Activated CD4-positive, alpha-beta T cell treated with anti-CD3 and anti-CD28 coated beads, Interleukin-2, amount 50 U/mL, for 1 hour (primary cell): ENCODE data around the gene MIPEP.

Experiments
- DNase-seq: peaks from one replicate; pipeline ENCODE4 v3.0.0-alpha.2; 2020

Gene MIPEP

GRCh38 chr13:23849670-23850069, 39.5 kb downstream of the MIPEP start:
- no peak for DNase-seq

GRCh38 chr13:23848646-23849141, 40.5 kb downstream of the MIPEP start:
- DNase-seq: no peak

- DNase-seq: no peak
These were observed 41.2 kb downstream of the MIPEP start for GRCh38 chr13:23848019-23848418.

- DNase-seq: no peak
These were observed 41.7 kb downstream of the MIPEP start for GRCh38 chr13:23847497-23847896.

DNA sequence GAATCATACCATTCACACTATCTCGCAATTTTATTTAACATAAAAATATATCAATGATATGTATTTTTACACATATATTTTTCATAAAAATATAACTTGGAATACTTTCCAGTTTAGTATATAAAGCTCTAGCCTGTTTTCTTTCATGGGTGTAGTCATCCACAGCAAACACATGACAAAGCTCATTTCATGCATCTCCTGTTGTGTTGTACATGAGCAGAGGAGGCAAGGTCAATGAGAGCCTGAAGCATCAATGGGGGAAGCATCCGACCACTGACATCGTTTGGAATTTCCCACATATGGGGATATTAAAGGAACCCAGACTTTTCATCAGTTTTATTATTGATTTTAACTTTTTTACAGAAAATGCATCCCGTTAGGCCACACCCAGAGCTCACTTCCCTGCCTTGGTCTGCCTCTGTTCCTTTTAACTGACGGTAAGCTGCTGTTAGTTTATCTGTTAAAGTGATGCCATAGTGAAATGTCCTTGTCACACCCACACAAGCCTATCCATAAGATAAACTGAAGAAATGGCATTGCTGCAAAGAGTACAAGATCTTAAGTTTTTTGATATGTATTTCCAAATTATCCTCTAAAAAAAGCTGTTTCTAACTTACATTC, 44.0 kb downstream of the MIPEP start:
- no peak for DNase-seq

- DNase-seq: no peak
These were observed 45.1 kb downstream of the MIPEP start for GRCh38 chr13:23844132-23844531.

GRCh38 chr13:23843436-23843835, 45.8 kb downstream of the MIPEP start:
- DNase-seq: no peak

DNA sequence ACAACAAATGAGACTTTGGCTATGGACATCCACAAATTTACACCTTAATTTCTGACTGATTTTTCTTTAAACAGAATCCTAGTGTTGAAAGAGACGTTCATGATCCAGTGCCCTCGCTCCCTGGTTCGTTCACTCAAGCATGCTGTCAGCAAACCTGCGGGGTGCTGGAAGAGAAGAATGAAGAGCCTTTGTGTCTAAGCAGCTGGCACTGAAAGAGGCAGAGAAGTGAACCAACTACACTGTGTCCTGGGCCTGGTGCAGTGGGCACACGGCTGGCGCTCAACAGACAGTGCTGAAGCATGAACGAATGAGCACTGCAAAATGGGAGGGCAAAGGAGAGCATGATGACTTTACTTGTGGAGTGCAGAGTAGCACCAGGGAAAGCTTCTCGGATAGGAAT, 46.8 kb downstream of the MIPEP start:
- no peak for DNase-seq

- DNase-seq: no peak
These were observed 55.2 kb downstream of the MIPEP start for GRCh38 chr13:23833733-23834611.

DNA sequence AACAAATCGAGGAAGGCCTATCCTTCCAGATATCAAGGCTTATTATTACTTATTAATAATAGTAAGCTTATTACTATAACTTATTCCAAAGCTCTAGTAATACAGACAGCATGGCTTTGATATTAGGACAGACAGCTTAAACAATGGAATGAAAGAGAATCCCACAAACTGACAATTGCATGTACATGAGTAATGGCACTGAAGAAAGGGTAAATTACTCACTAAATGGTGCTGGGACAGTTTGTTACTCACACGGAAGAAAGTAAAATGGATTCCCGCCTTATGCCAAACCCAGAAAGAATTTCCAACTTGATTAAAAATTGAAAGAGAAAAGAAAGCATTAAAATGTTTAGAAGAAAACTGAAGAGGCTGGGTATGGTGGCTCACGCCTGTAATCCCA, 60.3 kb downstream of the MIPEP start:
- no peak for DNase-seq

GRCh38 chr13:23828086-23828485, 61.1 kb downstream of the MIPEP start:
- DNase-seq: no peak

- DNase-seq: no peak
These were observed 64.0 kb downstream of the MIPEP start for GRCh38 chr13:23825179-23825578.

GRCh38 chr13:23824371-23824770, 64.8 kb downstream of the MIPEP start:
- DNase-seq: no peak

DNA sequence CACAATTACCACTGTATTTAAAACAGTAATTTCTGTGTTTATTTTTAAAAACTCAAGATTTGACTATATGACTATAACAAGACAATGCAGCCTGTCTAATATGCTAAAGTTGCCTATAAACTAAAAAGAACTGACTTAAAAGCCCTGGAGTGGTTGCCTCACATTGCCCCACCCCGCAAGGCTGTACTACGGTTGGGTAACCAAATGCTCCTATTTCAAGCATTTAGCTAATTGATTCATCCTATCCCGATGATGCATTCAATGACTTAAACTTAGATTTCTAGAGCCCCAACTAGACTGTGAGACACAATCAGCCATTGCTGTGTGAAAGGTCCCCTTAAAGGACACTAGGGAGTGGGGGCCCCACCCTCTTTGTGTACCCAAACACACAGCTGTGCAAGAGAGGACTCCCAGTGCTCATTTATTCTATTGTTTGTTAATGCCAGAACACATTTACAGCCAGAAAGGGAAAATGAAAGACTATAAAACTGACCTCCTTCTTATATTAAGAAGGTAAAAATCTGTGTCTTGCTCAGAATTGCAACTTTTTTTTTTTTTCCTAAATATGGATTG, 66.9 kb downstream of the MIPEP start:
- DNase-seq: no peak

- no peak for DNase-seq
These were observed 68.7 kb downstream of the MIPEP start for GRCh38 chr13:23820530-23820929.

GRCh38 chr13:23817830-23818229, 71.4 kb downstream of the MIPEP start:
- no peak for DNase-seq

GRCh38 chr13:23817136-23817535, 72.1 kb downstream of the MIPEP start:
- DNase-seq: no peak

GRCh38 chr13:23813635-23814034, 75.6 kb downstream of the MIPEP start:
- no peak for DNase-seq

GRCh38 chr13:23811366-23812062, 77.7 kb downstream of the MIPEP start:
- DNase-seq: no peak

DNA sequence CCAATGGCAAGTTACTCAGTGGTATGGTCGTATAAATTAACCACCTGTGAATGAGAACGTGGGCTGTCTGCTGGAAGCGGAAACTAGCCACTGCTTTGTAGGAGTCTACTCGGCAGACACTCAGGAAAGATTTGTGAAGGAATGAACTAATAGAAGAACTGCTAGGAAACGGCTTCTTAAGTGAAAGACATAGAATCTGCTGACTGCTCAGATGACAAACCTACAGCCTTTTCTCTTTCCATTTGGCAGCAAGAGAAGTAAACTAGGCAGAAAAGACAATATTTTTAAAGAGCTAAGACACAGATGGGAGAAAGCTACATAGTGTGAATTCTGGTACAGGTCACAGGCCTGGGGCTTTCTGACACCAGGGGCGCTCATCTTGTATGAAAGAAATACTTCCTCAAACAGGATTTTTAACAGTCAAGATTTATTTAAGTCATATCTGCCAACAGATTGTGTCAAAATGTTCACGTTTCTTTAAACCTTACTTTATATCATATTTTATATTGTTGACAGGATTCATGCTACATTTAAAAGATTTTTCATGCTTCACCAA, 78.4 kb downstream of the MIPEP start:
- DNase-seq: no peak

- no peak for DNase-seq
These were observed 80.4 kb downstream of the MIPEP start for GRCh38 chr13:23808803-23809202.

DNA sequence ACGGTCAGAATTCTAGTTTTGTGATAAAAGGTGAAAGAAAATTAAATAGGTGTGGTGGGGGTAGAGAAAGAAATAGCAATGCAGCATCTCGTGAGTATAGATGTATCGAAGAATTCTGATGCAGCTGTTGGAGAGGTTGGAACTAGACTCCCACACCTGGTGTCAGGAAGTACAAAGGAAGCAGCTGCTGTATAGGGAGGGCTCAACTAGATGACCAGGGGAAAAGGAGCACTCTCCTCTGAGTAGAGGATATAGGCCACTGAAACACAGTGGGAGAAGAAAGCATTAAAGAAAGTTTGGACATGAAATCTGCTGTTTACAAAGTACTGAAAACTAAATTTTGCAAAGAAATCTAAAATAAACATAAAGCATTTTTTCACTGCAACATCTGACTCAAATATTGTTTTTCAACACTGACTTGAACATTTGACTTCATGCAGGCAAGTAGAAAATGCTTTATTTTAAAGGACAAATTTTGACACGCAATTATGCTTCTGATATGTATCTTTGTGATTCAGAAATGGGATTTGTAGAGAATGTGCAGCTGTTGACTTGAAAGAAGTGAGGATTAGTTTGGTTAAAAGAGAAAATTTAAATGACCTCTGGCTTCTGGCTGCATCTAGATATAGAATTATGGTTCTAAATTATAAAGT, 82.2 kb downstream of the MIPEP start:
- DNase-seq: no peak
